GM19372 (cell line): ENCODE data around the gene FLT3.
A peak's percentile ranks its signal among the peaks of the same experiment; 100 is the strongest.
"Not testable (repeated sequence)": the region's sequence is repeated elsewhere in the genome, so short reads cannot be mapped to it uniquely, and the experiment has no call there.

Source experiments
- ATAC-seq: cut with Tn5 transposase; IDR thresholded peaks from one replicate; pipeline ENCODE4 v1.9.1; 2021; ENCODE audit warnings: mild to moderate bottlenecking, low read depth, moderate library complexity; ENCODE audit not compliant: unreplicated experiment

The FLT3 gene

DNA sequence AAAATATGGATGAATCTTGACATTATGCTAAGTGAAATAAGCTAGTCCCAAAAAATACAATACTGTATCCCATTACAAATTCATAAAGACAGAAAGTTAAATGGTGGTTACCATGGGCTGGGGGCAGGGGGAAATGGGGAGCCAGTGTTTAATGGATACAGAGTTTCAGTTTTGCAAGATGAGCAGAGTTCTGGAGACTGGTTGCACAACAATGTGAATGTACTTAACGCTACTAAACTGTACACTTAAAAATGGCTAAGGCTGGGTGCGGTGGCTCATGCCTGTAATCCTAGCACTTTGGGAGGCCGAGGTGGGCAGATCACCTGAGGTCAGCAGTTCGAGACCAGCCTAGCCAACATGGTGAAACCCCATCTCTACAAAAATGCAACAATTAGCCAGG is 1.5 kb upstream of the FLT3 start:
- ATAC-seq = not testable (repeated sequence)

DNA sequence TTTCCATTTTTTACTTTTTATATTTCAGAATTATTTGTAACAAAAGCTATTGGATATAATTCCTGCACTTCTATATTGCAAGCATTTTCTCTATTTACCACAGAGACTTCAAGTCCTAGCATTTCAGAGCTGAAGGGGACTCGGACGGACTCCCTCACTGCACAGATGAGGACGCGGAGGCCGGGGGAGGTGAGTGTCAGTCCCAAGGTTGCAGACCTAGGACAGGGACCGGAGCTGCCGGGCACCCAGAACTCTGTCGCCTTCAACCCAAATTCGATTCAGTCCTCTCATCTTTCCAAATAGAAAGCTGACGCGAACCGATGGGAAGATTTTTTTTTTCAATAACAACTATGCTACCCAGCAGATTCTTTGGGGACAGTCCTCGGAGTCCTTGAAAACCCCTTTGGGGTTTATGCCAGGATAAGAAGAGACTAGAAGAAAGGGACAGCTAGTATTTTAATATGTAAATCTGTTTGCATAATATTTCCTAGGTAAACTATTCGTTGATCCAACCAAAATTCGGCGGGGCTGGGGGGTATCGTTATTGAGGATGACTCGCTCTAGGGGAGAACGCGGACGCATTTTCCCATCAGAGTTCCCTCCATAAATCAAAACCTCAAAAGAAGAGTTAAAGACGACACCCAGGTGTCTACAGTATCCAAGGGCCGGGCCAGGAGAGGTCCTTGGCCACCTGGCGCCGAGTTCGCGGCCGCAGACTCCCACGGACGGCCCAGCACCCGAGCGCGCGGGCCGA is 803 bp downstream of the FLT3 start:
- ATAC-seq = no peak

DNA sequence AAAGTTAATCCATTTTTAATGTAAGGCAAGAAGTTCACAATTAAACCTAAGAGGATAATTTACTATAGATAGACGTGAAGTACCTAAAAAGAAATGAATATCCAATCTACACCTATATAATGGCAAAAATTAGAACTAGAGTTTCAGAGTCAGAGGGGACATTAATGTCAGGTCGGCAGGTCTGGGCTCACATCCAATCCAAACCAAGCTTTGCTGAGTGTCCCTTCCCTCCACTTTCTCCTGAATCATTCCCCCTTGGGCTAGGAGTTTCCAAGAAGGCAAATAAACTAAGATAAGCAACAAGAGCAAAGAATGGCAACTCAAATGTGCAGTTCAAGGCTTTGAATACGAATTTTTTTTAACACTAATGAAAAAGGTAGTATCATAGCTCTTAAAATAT is 2.9 kb downstream of the FLT3 start:
- no peak for ATAC-seq

DNA sequence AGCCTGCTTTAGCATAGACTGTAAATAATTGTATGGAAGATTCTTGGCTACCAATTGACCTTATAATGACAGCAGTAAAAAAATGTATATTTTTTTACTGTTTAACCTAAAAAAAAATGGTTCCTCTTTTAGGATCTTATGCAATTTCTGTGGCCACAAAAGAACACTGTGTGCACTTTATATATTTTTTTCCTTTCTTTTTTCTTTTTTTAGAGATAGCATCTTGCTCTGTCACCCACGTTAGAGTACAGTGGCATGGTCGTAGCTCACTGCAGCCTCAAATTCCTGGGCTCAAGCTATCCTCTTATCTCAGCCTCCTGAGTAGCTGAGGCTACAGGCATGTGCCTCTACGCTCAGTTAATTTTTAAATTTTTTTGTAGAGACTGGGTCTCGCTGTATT is 6.1 kb downstream of the FLT3 start:
- ATAC-seq = no peak

DNA sequence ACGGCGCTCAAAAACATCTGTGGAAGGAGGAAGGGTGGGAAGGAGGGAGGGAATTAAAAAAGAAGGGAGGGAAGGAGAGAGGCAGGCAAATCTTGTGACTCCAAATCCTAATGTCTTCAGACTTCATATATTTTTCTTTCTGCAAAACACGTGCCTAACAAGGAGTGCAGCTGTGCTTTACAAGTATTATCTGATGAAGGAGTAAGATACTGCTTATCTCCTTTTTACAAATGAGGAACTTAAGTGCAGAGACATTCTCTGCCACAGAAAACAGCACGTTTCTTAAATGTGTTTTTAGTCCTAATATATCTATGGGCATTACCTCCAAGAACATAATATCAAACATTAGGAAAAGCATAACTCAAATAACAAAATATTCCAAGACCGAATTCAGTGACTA is 6.5 kb downstream of the FLT3 start:
- ATAC-seq = no peak

DNA sequence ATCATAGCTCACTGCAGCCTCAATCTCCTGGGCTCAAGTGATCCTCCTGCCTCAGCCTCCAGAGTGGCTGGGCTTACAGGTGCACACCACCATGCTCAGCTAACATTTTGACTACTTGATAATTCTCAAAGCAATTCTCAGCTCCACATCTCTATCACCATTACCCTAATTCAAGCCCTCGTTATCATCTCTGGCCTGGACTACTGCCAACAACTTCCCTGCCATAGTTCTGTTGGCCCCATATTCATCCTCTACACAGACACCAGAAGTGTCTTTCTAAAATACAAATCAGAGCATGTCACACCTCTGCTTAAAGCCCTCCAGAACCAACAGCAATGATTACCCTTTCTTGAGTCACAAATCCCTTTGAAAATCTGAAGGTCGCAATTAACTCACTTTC is 7.9 kb downstream of the FLT3 start:
- no peak for ATAC-seq

DNA sequence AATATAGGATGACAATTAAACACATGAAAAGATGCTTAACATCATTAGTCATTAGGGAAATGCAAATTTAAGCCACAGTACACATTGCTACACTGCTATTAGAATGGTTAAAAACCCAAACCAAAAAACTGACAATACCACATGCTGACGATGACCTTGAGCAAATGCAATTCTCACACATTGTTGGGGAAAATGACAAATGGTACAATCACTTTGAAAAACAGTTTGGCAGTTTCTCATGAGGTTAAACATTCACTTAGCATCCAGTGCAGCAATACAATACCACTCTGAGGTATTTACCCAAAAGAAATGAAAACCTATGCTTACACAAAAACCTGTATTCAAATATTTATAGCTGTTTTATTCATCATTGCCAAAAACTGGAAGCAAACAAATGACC is 11.3 kb downstream of the FLT3 start:
- ATAC-seq = no peak

DNA sequence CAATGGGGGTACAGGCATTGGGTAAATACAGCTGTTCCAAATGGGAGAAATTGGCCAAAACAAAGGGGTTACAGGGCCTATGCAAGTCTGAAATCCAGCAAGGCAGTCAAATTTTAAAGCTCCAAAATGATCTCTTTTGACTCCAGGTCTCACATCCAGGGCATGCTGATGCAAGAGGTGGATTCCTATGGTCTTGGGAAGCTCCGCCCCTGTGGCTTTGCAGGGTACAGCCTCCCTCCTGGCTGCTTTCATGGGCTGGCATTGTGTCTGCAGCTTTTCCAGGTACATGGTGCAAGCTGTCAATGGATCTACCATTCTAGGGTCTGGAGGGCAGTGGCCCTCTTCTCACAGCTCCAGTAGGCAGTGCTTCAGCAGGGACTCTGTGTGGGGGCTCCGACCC is 22.6 kb downstream of the FLT3 start:
- ATAC-seq = not testable (repeated sequence)

DNA sequence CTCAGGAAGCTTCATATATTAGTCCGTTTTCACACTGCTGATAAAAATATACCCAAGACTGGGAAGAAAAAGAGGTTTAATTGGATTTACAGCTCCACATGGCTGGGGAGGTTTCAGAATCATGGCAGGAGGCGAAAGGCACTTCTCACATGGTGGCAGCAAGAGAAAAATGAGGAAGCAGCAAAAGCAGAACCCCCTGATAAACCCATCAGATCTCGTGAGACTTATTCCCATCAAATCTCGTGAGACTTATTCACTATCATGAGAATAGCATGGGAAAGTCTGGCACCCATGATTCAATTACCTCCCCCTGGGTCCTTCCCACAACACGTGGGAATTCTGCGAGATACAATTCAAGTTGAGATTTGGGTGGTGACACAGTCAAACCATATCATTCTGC is 23.1 kb downstream of the FLT3 start:
- no peak for ATAC-seq

DNA sequence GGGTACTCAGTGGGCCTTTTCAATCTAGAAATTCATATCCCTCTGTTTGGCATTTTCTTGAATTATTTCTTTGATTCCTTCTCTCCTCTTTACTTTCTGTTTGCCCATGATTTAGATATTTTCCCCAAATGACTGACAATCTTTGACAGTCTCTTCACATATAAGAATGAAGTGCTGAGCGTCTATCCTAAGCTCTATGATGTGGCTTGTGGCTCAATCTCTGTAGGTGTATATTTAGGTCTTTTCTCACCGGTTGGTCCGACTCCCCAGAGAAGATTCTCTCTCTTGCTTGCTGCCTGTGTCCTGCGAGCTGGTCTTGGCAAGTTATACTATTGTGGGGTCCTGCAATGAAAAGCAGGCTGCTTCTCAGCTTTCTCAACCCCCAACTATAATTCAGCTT is 29.0 kb downstream of the FLT3 start:
- ATAC-seq = no peak

DNA sequence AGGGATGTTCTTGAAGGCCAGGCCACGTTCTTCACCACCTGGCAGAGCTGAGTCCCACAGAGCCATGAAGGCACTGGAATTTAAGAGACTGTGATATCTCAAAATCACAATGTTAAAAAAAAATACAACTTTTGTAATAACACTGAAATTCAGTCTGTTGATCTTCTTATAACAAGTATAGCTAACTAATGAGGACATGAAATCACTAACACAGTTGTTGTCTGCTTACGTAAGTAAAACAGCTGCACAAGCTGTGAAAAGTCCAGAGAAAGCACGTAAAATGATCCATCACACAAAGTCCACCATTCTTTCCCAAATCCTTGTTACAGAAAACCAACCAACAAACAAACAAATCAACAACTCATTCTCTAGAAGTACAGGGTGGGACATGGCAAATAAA is 32.9 kb downstream of the FLT3 start:
- no peak for ATAC-seq

DNA sequence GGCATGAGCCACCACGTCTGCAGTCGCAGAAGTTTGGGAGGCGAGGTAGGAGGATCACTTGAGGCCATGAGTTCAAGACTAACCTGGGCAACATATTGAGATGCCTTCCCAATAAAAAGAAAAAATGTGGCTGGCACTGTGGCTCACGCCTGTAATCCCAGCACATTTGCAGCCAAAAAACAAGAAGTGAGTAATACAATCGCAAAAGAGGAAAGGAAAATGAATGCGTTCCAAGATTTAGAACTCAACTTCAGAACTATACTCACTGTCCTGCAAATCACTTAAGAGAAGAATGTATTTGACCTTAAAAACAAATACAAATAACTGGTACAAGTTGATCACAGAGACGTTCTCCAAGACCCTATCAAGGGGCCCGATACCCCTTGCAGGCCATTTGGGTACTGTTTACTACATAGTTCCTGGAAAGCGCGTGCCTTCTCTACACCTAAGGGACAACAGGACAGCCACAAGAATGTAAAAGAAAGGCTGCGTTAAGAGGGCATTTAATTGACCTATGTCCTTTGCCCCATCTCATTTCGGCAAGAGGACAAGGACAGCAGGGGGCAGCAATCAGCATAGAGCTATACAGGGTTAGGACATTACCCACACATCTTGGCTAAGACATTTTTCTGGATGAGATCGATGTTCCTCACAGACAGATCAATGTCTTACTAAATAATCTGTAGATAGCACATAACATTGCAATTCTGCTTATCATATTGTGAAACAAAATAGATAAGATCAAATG is 41.3 kb downstream of the FLT3 start:
- no peak for ATAC-seq

DNA sequence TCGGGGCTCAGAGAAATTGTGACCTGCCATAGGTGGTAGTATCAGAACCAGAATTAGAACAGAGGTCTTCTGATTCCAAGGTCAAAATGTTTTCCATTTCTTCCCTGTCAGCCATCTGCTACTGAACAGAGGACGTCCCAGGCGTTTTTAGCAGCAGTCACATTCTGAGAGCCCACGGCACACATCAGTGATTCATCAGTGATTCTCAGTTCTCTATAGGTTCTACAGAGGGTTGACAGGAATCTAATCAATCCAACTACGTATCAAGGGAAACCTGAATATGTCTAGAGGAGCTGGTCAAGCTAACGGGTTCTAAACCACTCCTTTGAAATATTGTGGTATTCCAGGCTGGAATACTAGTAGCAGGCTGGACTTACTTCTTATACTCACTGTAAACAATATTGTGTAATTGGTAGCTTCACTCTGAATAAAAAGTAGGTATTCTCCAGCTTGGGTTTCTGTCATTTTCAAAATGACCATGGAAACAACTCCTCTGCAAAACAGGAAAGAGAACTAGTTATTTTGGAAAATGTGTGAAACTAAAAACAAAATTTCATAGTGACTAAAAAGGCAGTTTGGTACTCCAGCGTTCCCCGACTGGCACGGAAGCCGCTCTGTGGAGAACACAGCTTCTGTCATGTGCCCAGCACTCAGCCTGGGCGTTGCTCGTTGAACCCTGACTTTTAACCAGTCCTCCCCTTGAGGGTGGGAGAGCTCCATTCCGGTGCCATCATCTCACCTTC is 43.2 kb downstream of the FLT3 start:
- ATAC-seq = peak; percentile 72

DNA sequence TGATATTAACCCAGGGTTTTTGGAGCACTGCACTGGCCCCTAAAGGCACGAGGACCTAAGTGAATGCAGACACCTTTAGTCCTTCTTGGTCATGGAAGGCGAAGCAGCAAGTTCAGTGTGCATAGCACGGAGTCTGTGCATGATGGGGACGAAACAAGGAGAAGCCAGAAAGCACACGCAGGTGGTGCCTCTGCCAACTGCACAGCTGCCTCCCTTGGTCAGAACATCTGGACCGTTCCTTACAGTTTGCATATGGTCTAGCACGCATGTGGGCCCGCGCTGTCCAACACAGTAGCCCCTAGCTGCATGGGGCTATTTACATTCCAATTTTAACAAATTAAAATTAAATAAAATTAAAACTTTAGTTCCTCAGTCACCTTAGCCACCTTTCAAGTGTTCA is 44.0 kb downstream of the FLT3 start:
- ATAC-seq = no peak

DNA sequence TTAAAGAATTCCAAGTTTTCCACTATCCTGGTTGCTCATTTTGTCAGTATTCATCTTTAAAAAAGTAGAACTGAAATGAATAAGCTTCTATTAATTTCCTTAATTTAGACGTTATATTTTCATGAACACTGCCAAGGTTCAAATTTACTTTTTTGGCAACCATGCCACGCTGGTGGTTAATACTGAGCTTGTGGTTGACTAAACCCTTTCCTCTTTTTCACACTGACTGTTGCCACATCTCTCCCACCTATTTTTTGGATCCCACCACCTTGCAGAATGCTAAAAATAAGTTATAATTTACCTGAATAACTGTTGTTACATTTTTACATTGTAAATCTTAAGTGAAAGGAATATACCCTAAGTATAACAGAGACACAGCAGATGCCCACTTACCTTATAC is 45.0 kb downstream of the FLT3 start:
- no peak for ATAC-seq

DNA sequence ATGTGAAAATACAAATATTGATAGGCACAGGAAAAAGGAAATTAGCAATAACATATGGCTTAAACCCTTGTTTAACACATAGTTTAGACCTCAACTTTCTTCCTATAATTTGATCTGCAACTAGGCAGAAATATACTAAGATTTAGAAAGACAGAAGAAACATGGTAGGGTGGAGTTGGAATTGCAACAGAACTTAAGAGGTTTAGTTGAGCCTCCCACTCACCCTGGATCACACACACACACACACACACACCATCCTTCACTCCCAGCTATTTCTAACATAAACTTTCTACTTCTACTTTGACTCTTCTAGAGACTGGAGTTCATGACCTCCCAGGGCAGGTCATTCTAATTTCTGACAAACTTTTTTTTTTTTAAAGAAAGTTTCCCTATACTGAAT is 47.4 kb downstream of the FLT3 start:
- no peak for ATAC-seq

DNA sequence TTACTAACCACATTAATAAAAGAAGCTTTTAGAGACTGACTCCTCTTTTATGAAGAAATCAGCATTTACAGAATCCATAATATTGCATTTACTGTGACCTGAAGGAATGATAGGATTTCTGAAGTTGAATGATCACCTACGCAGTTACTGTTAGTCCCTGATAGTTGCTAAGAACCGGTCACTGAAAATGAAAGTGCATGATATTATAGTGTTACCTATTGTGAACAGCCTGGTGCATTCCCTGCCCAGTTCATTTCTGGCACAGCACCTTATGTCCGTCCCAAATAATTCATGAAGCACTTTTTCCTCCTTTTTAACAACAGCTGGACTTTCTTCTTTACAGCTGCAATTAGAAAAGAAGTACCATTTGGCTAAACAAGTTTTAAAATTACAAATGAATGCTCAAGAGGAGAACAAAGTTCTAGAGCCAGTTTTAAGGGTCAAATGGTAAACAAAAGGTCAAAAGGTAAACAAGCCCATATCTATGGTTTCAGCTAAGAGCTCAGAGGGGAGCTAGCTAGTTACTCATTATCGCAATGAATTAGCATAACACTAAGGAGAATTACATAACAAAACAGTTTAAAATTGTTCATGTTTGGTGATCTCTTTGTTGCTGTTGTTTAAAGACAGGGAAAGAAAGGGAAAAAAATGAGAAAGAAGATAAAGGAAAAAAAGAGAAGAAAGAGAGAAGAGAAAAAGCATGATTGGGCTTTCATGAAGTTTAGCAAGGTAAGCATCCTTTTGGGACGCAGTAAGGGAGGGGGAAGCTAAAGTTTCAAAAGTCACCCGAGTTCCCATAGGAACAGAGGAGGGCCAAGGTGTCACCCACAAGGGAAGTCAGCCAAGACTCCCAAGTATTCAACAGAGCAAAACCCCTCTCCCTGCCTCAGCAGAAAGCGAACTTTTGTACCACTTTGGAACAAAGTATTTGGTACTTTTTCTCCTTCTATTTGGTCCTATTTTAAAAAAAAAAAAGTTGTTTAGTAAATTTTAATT is 50.2 kb downstream of the FLT3 start:
- no peak for ATAC-seq

DNA sequence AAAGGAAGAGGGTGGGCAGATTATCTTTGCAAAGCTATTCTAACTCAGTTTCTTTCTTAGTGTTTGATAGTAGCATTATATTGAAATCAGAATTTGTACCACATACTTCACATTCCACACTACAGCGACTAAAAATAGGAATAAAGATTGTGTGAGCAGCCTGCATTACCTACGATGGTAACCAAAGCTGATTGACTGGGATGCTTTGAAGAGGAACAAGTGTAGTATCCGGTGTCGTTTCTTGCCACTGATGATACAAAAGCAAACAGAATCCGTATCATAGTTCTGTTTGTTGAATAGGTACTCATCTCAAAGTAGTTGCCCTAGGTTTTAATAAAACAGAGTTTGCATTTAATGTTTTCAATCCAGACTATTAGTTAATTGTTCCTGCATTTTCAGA is 51.2 kb downstream of the FLT3 start:
- ATAC-seq = no peak

DNA sequence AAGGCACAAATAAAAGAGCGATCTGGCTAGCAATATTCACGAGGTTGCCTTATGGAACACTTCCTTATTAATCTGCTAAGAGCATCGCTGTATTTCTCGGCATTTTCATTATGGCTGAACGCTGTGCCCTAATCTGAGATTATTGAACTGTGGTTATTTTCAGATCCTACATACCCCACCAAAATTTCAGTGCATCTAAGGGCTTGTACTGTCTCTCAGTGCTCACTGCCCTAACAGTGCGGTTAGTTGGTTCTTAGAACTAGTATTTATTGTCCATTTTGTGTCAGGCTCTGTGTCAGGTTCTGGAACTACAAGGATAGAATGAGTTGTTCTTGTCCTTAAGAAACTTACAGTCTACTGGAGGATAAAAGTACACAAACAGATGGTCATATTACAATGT is 51.6 kb downstream of the FLT3 start:
- ATAC-seq = no peak

DNA sequence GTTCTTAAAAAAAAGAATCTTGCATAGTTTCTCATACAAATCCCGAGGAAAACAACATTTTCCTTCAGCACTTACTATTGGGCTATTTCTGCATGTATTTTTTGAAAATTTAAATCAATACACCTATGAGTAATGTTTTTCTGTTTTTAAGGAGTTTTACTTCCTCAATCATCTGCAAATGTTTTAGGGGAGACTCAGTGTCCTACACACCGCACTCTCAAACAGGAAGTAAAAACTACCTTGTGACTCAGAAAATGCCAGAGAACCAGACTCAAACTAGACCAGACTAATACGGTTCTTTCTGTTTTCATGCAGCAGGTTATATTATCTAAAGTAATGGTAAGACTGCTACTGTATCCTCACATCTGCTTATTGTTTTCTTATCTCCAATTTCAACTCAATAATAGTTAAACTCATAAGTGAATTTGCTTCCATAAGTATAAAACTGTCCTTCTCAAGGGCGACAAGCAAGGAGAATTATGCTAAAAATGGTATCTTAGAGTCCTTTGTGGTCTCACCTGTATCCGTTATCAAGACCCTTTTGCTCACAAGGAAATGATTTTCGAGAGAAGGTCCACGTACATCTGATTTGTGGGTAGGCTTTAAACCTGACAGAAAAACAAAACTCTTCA is 52.5 kb downstream of the FLT3 start:
- peak; percentile 86 for ATAC-seq
